ENCODE measurements around the gene SLC23A2.

The SLC23A2 gene

DNA sequence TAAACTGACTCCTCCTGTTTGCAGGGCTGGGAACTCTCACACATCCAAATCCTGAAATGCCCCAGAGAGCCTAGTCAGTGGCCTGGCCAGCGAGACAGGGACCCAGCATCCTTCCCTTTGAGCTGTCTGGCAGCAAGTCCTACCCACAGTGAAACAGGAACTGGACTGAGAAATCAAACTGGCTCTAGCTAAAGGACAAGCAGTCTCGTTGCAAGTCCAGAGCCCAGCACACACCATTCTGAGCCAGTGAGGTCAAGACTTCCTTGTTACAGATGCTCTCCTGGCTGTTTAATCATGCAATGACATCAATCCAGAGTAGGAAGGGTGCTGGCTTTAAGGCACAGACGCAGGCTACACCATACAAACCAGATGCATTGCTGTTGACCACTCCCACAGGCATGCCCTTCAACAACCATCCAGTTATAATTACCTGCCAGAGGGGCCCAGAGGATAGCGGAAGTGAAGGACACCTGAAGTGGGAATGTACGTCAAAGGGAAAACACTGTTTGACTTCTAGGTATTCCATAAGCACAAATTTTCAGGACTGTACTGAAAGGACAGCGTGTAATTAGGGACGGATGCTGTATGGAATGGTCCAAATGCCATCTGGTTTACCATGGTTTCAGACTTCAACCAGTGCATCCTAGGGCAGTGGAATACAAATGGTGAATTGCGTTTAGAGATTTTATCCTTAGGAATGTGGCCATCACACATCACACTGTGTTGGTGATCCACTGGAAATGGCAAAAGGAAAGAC, 114.4 kb downstream of the SLC23A2 start:
- Histone ChIP-seq H3K27me3 (replicated peaks) (no peaks in the 10 kb centered on the region), H3K4me3 (ENCODE audit: low read depth, low read length) (no peak overlapping the region), H3K27ac (no peak overlapping the region), H3K36me3 (replicated peaks) (no peaks in the 10 kb centered on the region)
- no peak for DNase-seq
- in situ Hi-C loops (cut with HindIII; ENCODE audit: low pct_ligation_motif_present, low sequenced_read_pairs), result no loop called here
- TF ChIP-seq, protein P1, sequence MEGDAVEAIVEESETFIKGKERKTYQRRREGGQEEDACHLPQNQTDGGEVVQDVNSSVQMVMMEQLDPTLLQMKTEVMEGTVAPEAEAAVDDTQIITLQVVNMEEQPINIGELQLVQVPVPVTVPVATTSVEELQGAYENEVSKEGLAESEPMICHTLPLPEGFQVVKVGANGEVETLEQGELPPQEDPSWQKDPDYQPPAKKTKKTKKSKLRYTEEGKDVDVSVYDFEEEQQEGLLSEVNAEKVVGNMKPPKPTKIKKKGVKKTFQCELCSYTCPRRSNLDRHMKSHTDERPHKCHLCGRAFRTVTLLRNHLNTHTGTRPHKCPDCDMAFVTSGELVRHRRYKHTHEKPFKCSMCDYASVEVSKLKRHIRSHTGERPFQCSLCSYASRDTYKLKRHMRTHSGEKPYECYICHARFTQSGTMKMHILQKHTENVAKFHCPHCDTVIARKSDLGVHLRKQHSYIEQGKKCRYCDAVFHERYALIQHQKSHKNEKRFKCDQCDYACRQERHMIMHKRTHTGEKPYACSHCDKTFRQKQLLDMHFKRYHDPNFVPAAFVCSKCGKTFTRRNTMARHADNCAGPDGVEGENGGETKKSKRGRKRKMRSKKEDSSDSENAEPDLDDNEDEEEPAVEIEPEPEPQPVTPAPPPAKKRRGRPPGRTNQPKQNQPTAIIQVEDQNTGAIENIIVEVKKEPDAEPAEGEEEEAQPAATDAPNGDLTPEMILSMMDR (IDR thresholded peaks at IDR 0.05; ENCODE audit: low read depth, low read length, missing control alignments), result no peak

DNA sequence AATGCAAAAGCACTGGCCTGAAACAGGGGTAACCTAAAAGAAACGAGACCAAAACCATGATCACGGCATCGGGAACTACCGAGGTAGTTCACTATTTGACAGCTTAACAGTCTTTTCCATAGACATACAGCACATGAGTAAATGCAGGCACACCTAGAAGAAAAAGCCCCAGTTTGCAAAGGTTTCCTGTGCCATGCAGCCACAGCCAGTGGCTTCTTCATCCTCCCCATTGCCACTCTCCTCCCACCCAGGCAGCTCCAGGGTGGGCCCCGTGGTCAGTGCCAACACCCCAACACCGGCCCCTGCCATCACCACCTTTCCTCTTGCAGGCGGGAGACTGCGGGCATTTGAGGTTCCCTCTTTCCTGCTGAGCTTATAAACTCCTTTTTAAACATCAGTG, 115.4 kb downstream of the SLC23A2 start:
- no peaks in the 10 kb centered on the region for H3K36me3 ChIP-seq (replicated peaks)
- no peak for DNase-seq
- TF ChIP-seq, protein P1 (IDR thresholded peaks at IDR 0.05; ENCODE audit: low read depth, low read length, missing control alignments), result no peak
- in situ Hi-C loops (cut with HindIII; ENCODE audit: low pct_ligation_motif_present, low sequenced_read_pairs), result no loop called here
- no peak overlapping the region for H3K4me3 ChIP-seq (ENCODE audit: low read depth, low read length)
- no peaks in the 10 kb centered on the region for H3K27me3 ChIP-seq (replicated peaks)
- no peak overlapping the region for H3K27ac ChIP-seq

DNA sequence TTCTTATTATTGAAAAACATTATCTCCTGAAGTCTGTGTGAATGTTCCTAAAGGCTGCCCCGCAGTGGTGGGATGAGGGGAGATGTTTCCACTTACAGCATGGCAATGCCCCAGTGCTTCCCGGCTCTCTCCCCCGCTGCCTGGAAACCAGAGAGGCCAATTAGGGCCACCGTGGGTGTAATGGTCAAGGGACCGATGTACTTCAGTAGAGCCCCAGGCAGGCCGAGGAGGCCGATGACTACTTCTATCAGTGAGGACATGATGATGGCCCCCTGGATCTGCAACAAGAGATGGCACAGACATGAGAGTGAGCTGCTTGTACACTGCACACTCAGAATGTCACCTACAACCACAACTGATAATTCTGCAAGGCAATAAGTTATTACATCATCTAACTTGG, 117.8 kb downstream of the SLC23A2 start:
- no peak overlapping the region for H3K4me3 ChIP-seq (ENCODE audit: low read depth, low read length)
- no peak for DNase-seq
- no peaks in the 10 kb centered on the region for H3K36me3 ChIP-seq (replicated peaks)
- H3K27ac ChIP-seq, result no peak overlapping the region
- in situ Hi-C loops (cut with HindIII; ENCODE audit: low pct_ligation_motif_present, low sequenced_read_pairs), result no loop called here
- no peaks in the 10 kb centered on the region for H3K27me3 ChIP-seq (replicated peaks)
- TF ChIP-seq, protein P1 (IDR thresholded peaks at IDR 0.05; ENCODE audit: low read depth, low read length, missing control alignments), result no peak

DNA sequence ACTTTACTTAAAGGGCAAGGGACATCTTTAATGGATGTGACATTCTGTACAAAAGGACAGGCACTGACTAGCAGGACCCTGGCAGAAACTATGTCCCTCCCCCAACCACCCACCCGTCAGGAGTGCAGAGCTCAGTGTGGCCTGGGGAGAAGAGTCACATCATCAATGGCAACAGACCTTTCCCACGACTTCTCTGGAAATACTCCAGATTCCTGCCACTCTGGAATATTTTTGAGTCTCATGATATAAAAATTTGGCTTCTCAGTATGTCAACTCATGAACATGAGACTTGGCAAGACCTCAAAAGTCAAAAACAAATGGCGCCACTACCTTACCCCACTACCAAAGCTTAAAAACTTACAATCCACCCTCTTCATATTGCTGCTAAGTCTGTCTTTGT, 118.3 kb downstream of the SLC23A2 start:
- Histone ChIP-seq H3K36me3 (replicated peaks) (no peaks in the 10 kb centered on the region), H3K4me3 (ENCODE audit: low read depth, low read length) (no peak overlapping the region), H3K27me3 (replicated peaks) (no peaks in the 10 kb centered on the region), H3K27ac (no peak overlapping the region)
- DNase-seq, result no peak
- in situ Hi-C loops (cut with HindIII; ENCODE audit: low pct_ligation_motif_present, low sequenced_read_pairs), result no loop called here
- TF ChIP-seq, protein P1 (IDR thresholded peaks at IDR 0.05; ENCODE audit: low read depth, low read length, missing control alignments), result no peak

DNA sequence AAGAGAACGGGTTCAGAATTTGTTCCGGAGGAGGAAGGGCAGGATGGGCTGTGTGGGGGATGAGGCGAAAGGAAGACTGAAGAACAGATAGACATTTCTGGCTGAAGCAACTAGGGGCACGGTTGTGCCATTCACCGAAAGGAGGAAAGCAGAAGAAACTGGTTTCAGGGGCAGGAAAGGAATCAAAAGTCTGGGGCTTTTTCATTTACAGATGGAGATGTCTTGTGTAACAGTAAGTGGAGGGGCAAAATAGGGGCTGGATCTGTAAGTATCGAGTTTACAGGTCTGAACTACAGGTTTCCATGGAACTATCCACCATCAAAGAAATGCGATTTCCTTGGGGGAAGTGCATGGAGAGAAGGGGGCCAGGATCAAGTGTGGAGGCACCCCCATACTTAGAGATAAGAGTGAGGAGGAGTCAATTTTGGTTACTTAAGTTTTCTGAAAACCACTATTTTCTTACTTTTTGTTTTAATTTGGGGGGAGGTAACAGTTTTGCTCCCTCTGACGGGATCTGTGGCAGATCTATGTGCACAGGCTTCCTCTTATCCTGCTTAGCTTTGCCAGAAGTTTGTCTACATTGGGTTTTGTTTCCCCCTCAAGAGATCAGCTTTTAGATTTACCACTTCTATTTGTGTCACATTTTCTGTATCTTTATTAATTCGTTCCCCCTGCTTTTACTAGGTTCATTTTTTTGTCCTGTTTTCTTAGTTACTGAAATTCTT, 120.1 kb downstream of the SLC23A2 start:
- in situ Hi-C loops (cut with HindIII; ENCODE audit: low pct_ligation_motif_present, low sequenced_read_pairs), result no loop called here
- Histone ChIP-seq H3K36me3 (replicated peaks) (no peaks in the 10 kb centered on the region), H3K27ac (no peak overlapping the region), H3K4me3 (ENCODE audit: low read depth, low read length) (no peak overlapping the region), H3K27me3 (replicated peaks) (no peaks in the 10 kb centered on the region)
- TF ChIP-seq, protein P1 (IDR thresholded peaks at IDR 0.05; ENCODE audit: low read depth, low read length, missing control alignments), result no peak
- DNase-seq, result no peak
